ENCODE data around the gene DLEU7.

DNA sequence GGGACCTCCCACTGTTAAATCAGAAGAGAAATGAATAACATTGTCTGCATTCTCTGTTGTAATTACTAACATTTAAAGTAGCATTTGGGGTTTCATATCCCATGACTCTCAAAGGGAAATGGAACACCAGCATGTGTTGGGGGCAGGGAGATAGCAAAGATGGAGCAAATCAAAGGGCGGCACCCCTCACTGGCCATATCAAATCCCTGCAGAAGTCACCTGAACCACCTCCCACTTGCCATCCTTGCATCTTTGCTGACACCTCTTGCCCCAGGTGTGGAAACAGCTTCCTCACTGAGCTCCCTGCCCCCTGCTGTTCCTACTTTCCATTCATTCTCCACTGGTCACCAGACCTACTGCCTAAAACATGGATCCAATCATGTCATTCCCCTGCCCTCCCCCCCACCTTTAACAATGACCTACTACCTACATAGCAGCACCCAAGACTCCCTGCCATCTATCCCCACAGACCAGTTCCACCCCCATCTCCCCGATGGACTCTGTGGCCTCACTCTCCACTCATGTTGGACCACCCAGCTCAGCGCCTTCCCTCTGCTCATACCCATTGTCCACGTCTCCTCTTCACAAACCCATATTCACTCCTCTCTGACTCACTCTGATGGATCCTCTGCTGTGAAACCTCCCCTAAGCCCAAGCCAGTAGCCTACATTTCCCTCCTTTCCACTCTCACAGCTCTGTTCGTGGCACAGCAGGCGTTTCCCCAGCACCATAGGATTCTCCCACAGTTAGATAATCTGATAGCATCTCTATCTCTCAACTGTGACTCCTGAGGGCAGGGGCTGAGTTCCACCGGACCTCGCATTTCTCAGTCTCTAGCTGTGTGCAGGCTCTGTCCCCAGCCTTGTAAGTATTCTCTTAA is 55.9 kb downstream of the DLEU7 start:
- no peak for TF ChIP-seq TAF7 (tag; IDR thresholded peaks at IDR 0.05)
- TF ChIP-seq ZKSCAN1 (IDR thresholded peaks at IDR 0.05; ENCODE audit: low read depth, low read length), result no peak
- TF ChIP-seq PRDM10 (IDR thresholded peaks at IDR 0.05; ENCODE audit: partially characterized antibody), result no peak
- no peak for TF ChIP-seq ZNF592 (IDR thresholded peaks at IDR 0.05)
- TF ChIP-seq POLR2A (conservative IDR thresholded peaks at IDR 0.05), result no peak
- TF ChIP-seq, protein P1, sequence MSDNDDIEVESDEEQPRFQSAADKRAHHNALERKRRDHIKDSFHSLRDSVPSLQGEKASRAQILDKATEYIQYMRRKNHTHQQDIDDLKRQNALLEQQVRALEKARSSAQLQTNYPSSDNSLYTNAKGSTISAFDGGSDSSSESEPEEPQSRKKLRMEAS (CRISPR knock-in tag; IDR thresholded peaks at IDR 0.05), result no peak
- no peak for TF ChIP-seq EP300 (IDR thresholded peaks at IDR 0.05; ENCODE audit: low read length)
- TF ChIP-seq E2F6 (IDR thresholded peaks at IDR 0.05; ENCODE audit: borderline replicate concordance in 1 of 2, extremely low read depth in 1 of 2, insufficient read depth in 1 of 2, insufficient read length in 1 of 2, low read depth in 1 of 2, low read length in 1 of 2, poor library complexity in 1 of 2, severe bottlenecking in 1 of 2), result no peak
- TF ChIP-seq, protein P2, sequence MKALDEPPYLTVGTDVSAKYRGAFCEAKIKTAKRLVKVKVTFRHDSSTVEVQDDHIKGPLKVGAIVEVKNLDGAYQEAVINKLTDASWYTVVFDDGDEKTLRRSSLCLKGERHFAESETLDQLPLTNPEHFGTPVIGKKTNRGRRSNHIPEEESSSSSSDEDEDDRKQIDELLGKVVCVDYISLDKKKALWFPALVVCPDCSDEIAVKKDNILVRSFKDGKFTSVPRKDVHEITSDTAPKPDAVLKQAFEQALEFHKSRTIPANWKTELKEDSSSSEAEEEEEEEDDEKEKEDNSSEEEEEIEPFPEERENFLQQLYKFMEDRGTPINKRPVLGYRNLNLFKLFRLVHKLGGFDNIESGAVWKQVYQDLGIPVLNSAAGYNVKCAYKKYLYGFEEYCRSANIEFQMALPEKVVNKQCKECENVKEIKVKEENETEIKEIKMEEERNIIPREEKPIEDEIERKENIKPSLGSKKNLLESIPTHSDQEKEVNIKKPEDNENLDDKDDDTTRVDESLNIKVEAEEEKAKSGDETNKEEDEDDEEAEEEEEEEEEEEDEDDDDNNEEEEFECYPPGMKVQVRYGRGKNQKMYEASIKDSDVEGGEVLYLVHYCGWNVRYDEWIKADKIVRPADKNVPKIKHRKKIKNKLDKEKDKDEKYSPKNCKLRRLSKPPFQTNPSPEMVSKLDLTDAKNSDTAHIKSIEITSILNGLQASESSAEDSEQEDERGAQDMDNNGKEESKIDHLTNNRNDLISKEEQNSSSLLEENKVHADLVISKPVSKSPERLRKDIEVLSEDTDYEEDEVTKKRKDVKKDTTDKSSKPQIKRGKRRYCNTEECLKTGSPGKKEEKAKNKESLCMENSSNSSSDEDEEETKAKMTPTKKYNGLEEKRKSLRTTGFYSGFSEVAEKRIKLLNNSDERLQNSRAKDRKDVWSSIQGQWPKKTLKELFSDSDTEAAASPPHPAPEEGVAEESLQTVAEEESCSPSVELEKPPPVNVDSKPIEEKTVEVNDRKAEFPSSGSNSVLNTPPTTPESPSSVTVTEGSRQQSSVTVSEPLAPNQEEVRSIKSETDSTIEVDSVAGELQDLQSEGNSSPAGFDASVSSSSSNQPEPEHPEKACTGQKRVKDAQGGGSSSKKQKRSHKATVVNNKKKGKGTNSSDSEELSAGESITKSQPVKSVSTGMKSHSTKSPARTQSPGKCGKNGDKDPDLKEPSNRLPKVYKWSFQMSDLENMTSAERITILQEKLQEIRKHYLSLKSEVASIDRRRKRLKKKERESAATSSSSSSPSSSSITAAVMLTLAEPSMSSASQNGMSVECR (CRISPR knock-in tag; IDR thresholded peaks at IDR 0.05), result no peak
- TF ChIP-seq HDAC6 (IDR thresholded peaks at IDR 0.05; ENCODE audit: low read depth, low read length), result no peak

Measured in K562 (cell line).